HG02852 (cell line): Measurements from ENCODE around the gene PHF24.
A peak's percentile ranks its signal among the peaks of the same experiment; 100 is the strongest.
"Not testable (repeated sequence)": the region's sequence is repeated elsewhere in the genome, so short reads cannot be mapped to it uniquely, and the experiment has no call there.

Source experiments
- ATAC-seq: cut with Tn5 transposase; IDR thresholded peaks from one replicate; pipeline ENCODE4 v1.9.1; 2021; ENCODE audit warnings: mild to moderate bottlenecking, moderate library complexity; ENCODE audit not compliant: unreplicated experiment

PHF24 gene

GRCh38 chr9:34957492-34958410 lies at the start of gene PHF24:
Gene PHF24 (plus strand): TSS chr9:34958285. CDS start chr9:34971299, 13,014 bp downstream.
- no peak for ATAC-seq

- ATAC-seq: no peak
These were observed 31.0 kb upstream of the PHF24 start for GRCh38 chr9:34927061-34927460.

- ATAC-seq: no peak
These were observed 29.2 kb upstream of the PHF24 start for GRCh38 chr9:34928921-34929320.

GRCh38 chr9:34929506-34930102 lies 28.5 kb upstream of the PHF24 start:
- no peak for ATAC-seq

GRCh38 chr9:34939989-34940388 lies 18.1 kb upstream of the PHF24 start:
- not testable (repeated sequence) for ATAC-seq

- ATAC-seq: no peak
These were observed 9.6 kb upstream of the PHF24 start for GRCh38 chr9:34948451-34948850.

GRCh38 chr9:34954225-34954624 lies 3.9 kb upstream of the PHF24 start:
- no peak for ATAC-seq

GRCh38 chr9:34956066-34956465 lies 2.0 kb upstream of the PHF24 start:
- not testable (repeated sequence) for ATAC-seq

- ATAC-seq: no peak
These were observed 1.4 kb upstream of the PHF24 start for GRCh38 chr9:34956648-34957047.

GRCh38 chr9:34958411-34958982 lies 412 bp downstream of the PHF24 start:
- no peak for ATAC-seq

GRCh38 chr9:34959461-34959860 lies 1.4 kb downstream of the PHF24 start:
- ATAC-seq: no peak

- ATAC-seq: peak; percentile 64
These were observed 3.7 kb downstream of the PHF24 start for GRCh38 chr9:34961574-34962490.

GRCh38 chr9:34962546-34962945 lies 4.5 kb downstream of the PHF24 start:
- ATAC-seq: no peak

GRCh38 chr9:34963552-34963951 lies 5.5 kb downstream of the PHF24 start:
- ATAC-seq: no peak

GRCh38 chr9:34964458-34964857 lies 6.4 kb downstream of the PHF24 start:
- no peak for ATAC-seq

- ATAC-seq: no peak
These were observed 13.2 kb downstream of the PHF24 start for GRCh38 chr9:34971146-34971811.

- ATAC-seq: no peak
These were observed 16.6 kb downstream of the PHF24 start for GRCh38 chr9:34974664-34975063.

- no peak for ATAC-seq
These were observed 18.4 kb downstream of the PHF24 start for GRCh38 chr9:34976441-34976840.

GRCh38 chr9:34976992-34977391 lies 18.9 kb downstream of the PHF24 start:
- no peak for ATAC-seq

GRCh38 chr9:34980181-34980761 lies 22.2 kb downstream of the PHF24 start:
- ATAC-seq: no peak
